ENCODE data around the gene RUFY1.

RUFY1 gene

GRCh38 chr5:179606910-179607159, 56.5 kb downstream of the RUFY1 start:
- Histone ChIP-seq H3K27ac (ENCODE audit: low read length) (no peak overlapping the region), H3K9me3 (ENCODE audit: insufficient read depth, low read depth, low read length) (no peaks in the 10 kb centered on the region), H3K4me1 (ENCODE audit: insufficient read depth, low read length) (no peaks in the 10 kb centered on the region), H3K36me3 (ENCODE audit: insufficient read depth, low read depth, low read length) (peaks cover 91% of the 10 kb centered on the region), H3K4me3 (ENCODE audit: low read length) (no peak overlapping the region), H3K9ac (ENCODE audit: low read depth, low read length) (no peak overlapping the region), H3K27me3 (ENCODE audit: insufficient read depth, low read length) (no peaks in the 10 kb centered on the region)

- no peaks in the 10 kb centered on the region for H3K9me3 ChIP-seq (ENCODE audit: insufficient read depth, low read depth, low read length)
- no peak overlapping the region for H3K27ac ChIP-seq (ENCODE audit: low read length)
- H3K4me3 ChIP-seq (ENCODE audit: low read length), result no peak overlapping the region
- peaks cover 90% of the 10 kb centered on the region for H3K36me3 ChIP-seq (ENCODE audit: insufficient read depth, low read depth, low read length)
- no peak overlapping the region for H3K9ac ChIP-seq (ENCODE audit: low read depth, low read length)
- no peaks in the 10 kb centered on the region for H3K4me1 ChIP-seq (ENCODE audit: insufficient read depth, low read length)
- H3K27me3 ChIP-seq (ENCODE audit: insufficient read depth, low read length), result no peaks in the 10 kb centered on the region
Observed at GRCh38 chr5:179607160-179607931, 57.0 kb downstream of the RUFY1 start.

- Histone ChIP-seq H3K9ac (ENCODE audit: low read depth, low read length) (no peak overlapping the region), H3K36me3 (ENCODE audit: insufficient read depth, low read depth, low read length) (peaks cover 90% of the 10 kb centered on the region), H3K27me3 (ENCODE audit: insufficient read depth, low read length) (no peaks in the 10 kb centered on the region), H3K9me3 (ENCODE audit: insufficient read depth, low read depth, low read length) (no peaks in the 10 kb centered on the region), H3K4me3 (ENCODE audit: low read length) (no peak overlapping the region), H3K4me1 (ENCODE audit: insufficient read depth, low read length) (no peaks in the 10 kb centered on the region), H3K27ac (ENCODE audit: low read length) (no peak overlapping the region)
Observed at GRCh38 chr5:179608131-179608581, 57.8 kb downstream of the RUFY1 start.

- H3K36me3 ChIP-seq (ENCODE audit: insufficient read depth, low read depth, low read length), result peaks cover 95% of the 10 kb centered on the region
- H3K9ac ChIP-seq (ENCODE audit: low read depth, low read length), result no peak overlapping the region
- H3K27ac ChIP-seq (ENCODE audit: low read length), result no peak overlapping the region
- H3K4me3 ChIP-seq (ENCODE audit: low read length), result no peak overlapping the region
- no peaks in the 10 kb centered on the region for H3K27me3 ChIP-seq (ENCODE audit: insufficient read depth, low read length)
- no peaks in the 10 kb centered on the region for H3K9me3 ChIP-seq (ENCODE audit: insufficient read depth, low read depth, low read length)
- H3K4me1 ChIP-seq (ENCODE audit: insufficient read depth, low read length), result no peaks in the 10 kb centered on the region
Observed at GRCh38 chr5:179609834-179610108, 59.4 kb downstream of the RUFY1 start.

GRCh38 chr5:179610109-179610902, 60.0 kb downstream of the RUFY1 start:
- Histone ChIP-seq H3K4me3 (ENCODE audit: low read length) (no peak overlapping the region), H3K36me3 (ENCODE audit: insufficient read depth, low read depth, low read length) (peaks cover 95% of the 10 kb centered on the region), H3K27ac (ENCODE audit: low read length) (no peak overlapping the region), H3K4me1 (ENCODE audit: insufficient read depth, low read length) (no peaks in the 10 kb centered on the region), H3K9ac (ENCODE audit: low read depth, low read length) (no peak overlapping the region), H3K27me3 (ENCODE audit: insufficient read depth, low read length) (no peaks in the 10 kb centered on the region), H3K9me3 (ENCODE audit: insufficient read depth, low read depth, low read length) (no peaks in the 10 kb centered on the region)

GRCh38 chr5:179610903-179611265, 60.5 kb downstream of the RUFY1 start:
- Histone ChIP-seq H3K27ac (ENCODE audit: low read length) (no peak overlapping the region), H3K9me3 (ENCODE audit: insufficient read depth, low read depth, low read length) (no peaks in the 10 kb centered on the region), H3K36me3 (ENCODE audit: insufficient read depth, low read depth, low read length) (peaks cover 95% of the 10 kb centered on the region), H3K4me1 (ENCODE audit: insufficient read depth, low read length) (no peaks in the 10 kb centered on the region), H3K4me3 (ENCODE audit: low read length) (no peak overlapping the region), H3K9ac (ENCODE audit: low read depth, low read length) (no peak overlapping the region), H3K27me3 (ENCODE audit: insufficient read depth, low read length) (no peaks in the 10 kb centered on the region)

GRCh38 chr5:179612577-179613459, 62.5 kb downstream of the RUFY1 start:
- H3K4me1 ChIP-seq (ENCODE audit: insufficient read depth, low read length), result no peaks in the 10 kb centered on the region
- H3K9ac ChIP-seq (ENCODE audit: low read depth, low read length), result no peak overlapping the region
- no peak overlapping the region for H3K4me3 ChIP-seq (ENCODE audit: low read length)
- no peak overlapping the region for H3K27ac ChIP-seq (ENCODE audit: low read length)
- H3K27me3 ChIP-seq (ENCODE audit: insufficient read depth, low read length), result no peaks in the 10 kb centered on the region
- H3K36me3 ChIP-seq (ENCODE audit: insufficient read depth, low read depth, low read length), result peaks cover 95% of the 10 kb centered on the region
- H3K9me3 ChIP-seq (ENCODE audit: insufficient read depth, low read depth, low read length), result no peaks in the 10 kb centered on the region

GRCh38 chr5:179613460-179614071, 63.2 kb downstream of the RUFY1 start:
- peaks cover 95% of the 10 kb centered on the region for H3K36me3 ChIP-seq (ENCODE audit: insufficient read depth, low read depth, low read length)

GRCh38 chr5:179614745-179615144, 64.4 kb downstream of the RUFY1 start:
- H3K27ac ChIP-seq (ENCODE audit: low read length), result no peak overlapping the region
- H3K27me3 ChIP-seq (ENCODE audit: insufficient read depth, low read length), result no peaks in the 10 kb centered on the region
- no peak overlapping the region for H3K4me3 ChIP-seq (ENCODE audit: low read length)
- H3K9me3 ChIP-seq (ENCODE audit: insufficient read depth, low read depth, low read length), result no peaks in the 10 kb centered on the region
- H3K36me3 ChIP-seq (ENCODE audit: insufficient read depth, low read depth, low read length), result peaks cover 98% of the 10 kb centered on the region
- H3K9ac ChIP-seq (ENCODE audit: low read depth, low read length), result no peak overlapping the region
- no peaks in the 10 kb centered on the region; the same call in 1 of the 2 replicates for H3K4me1 ChIP-seq (ENCODE audit: insufficient read depth, low read length)

More at GRCh38 chr5:179613460-179614071, 63.2 kb downstream of the RUFY1 start:
- H3K27me3 ChIP-seq (ENCODE audit: insufficient read depth, low read length), result no peaks in the 10 kb centered on the region
- no peak overlapping the region for H3K4me3 ChIP-seq (ENCODE audit: low read length)
- no peaks in the 10 kb centered on the region for H3K4me1 ChIP-seq (ENCODE audit: insufficient read depth, low read length)
- no peak overlapping the region for H3K27ac ChIP-seq (ENCODE audit: low read length)
- no peaks in the 10 kb centered on the region for H3K9me3 ChIP-seq (ENCODE audit: insufficient read depth, low read depth, low read length)
- no peak overlapping the region for H3K9ac ChIP-seq (ENCODE audit: low read depth, low read length)

- peaks cover 98% of the 10 kb centered on the region for H3K36me3 ChIP-seq (ENCODE audit: insufficient read depth, low read depth, low read length)
- H3K4me3 ChIP-seq (ENCODE audit: low read length), result no peak overlapping the region
- H3K27me3 ChIP-seq (ENCODE audit: insufficient read depth, low read length), result no peaks in the 10 kb centered on the region
- no peaks in the 10 kb centered on the region for H3K9me3 ChIP-seq (ENCODE audit: insufficient read depth, low read depth, low read length)
- H3K9ac ChIP-seq (ENCODE audit: low read depth, low read length), result no peak overlapping the region
- H3K4me1 ChIP-seq (ENCODE audit: insufficient read depth, low read length), result no peaks in the 10 kb centered on the region; the same call in 1 of the 2 replicates
- H3K27ac ChIP-seq (ENCODE audit: low read length), result no peak overlapping the region
Observed at GRCh38 chr5:179615203-179615602, 64.8 kb downstream of the RUFY1 start.

GRCh38 chr5:179616002-179616594, 65.7 kb downstream of the RUFY1 start:
- Histone ChIP-seq H3K4me3 (ENCODE audit: low read length) (no peak overlapping the region), H3K27ac (ENCODE audit: low read length) (no peak overlapping the region)

More at GRCh38 chr5:179616002-179616594, 65.7 kb downstream of the RUFY1 start:
- H3K36me3 ChIP-seq (ENCODE audit: insufficient read depth, low read depth, low read length), result peaks cover 98% of the 10 kb centered on the region
- H3K27me3 ChIP-seq (ENCODE audit: insufficient read depth, low read length), result no peaks in the 10 kb centered on the region
- no peaks in the 10 kb centered on the region for H3K9me3 ChIP-seq (ENCODE audit: insufficient read depth, low read depth, low read length)
- H3K4me1 ChIP-seq (ENCODE audit: insufficient read depth, low read length), result peaks cover 8% of the 10 kb centered on the region; the same call in 1 of the 2 replicates
- no peak overlapping the region for H3K9ac ChIP-seq (ENCODE audit: low read depth, low read length)
